WTC11 (cell line): ENCODE data around the gene MTURN. TPM values are rescaled to one million over a fixed set of nuclear protein-coding genes. Genes with fewer than 3 reads are reported as not detected.

Source experiments
- ATAC-seq: fragments of 200-7000 bp; cut with Tn5 transposase; 2 replicates; pipeline ENCODE4 v1.10.0; 2021; ENCODE audit warnings: mild to moderate bottlenecking, moderate library complexity
- CTCF ChIA-PET: fragments of 300-600 bp; sonication (Branson Sonifier 250); formaldehyde crosslinking; loops from one replicate; lab custom pipeline; 2021; ENCODE audit warnings: antibody characterized with exemption; lab: Charles Lee
- POLR2A ChIA-PET: fragments of 350-600 bp; sonication (Branson Sonifier 250); formaldehyde crosslinking; loops from one replicate; lab custom pipeline; 2021; ENCODE audit warnings: antibody characterized with exemption; lab: Charles Lee
- DNase-seq: peaks from one replicate; pipeline ENCODE4 v3.0.0; 2021; ENCODE audit warnings: low spot score
- H3K27ac Mint-ChIP-seq: 2 replicates; pipeline ENCODE4 v1.8.0; 2021; ENCODE audit warnings: mixed read lengths
- H3K27me3 Mint-ChIP-seq: 2 replicates; pipeline ENCODE4 v1.8.0; 2021; ENCODE audit warnings: low read depth, mild to moderate bottlenecking, moderate library complexity, mixed read lengths
- H3K36me3 Mint-ChIP-seq: 2 replicates; pipeline ENCODE4 v1.8.0; 2021; ENCODE audit warnings: mixed read lengths
- H3K4me1 Mint-ChIP-seq: 2 replicates; pipeline ENCODE4 v1.8.0; 2022; ENCODE audit warnings: mixed read lengths
- H3K4me3 Mint-ChIP-seq: 2 replicates; pipeline ENCODE4 v1.8.0; 2021; ENCODE audit warnings: mild to moderate bottlenecking, moderate library complexity, mixed read lengths
- H3K9me3 Mint-ChIP-seq: 2 replicates; pipeline ENCODE4 v1.8.0; 2021; ENCODE audit warnings: mixed read lengths
- ATF3 ChIP-seq: sonication (generic); formaldehyde crosslinking; conservative IDR thresholded peaks from 2 replicates; pipeline ENCODE4 v1.8.1; 2022; ENCODE audit warnings: mild to moderate bottlenecking, missing genetic modification reagents
- FOXJ3 ChIP-seq: sonication (generic); formaldehyde crosslinking; IDR thresholded peaks from 2 replicates; pipeline ENCODE4 v1.9.0; 2021; ENCODE audit warnings: missing genetic modification reagents, mild to moderate bottlenecking, borderline replicate concordance
- GABPB1 ChIP-seq: sonication (generic); formaldehyde crosslinking; IDR thresholded peaks from 2 replicates; pipeline ENCODE4 v1.8.1; 2023; ENCODE audit warnings: mild to moderate bottlenecking, missing genetic modification reagents
- HMGA2 ChIP-seq: fragments of 250-450 bp; sonication (Bioruptor Pico); IDR thresholded peaks from 2 replicates; pipeline ENCODE4 v1.4.0; 2021; ENCODE audit warnings: mild to moderate bottlenecking, moderate library complexity
- HMGXB4 ChIP-seq: sonication (generic); formaldehyde crosslinking; IDR thresholded peaks from 2 replicates; pipeline ENCODE4 v1.8.1; 2023; ENCODE audit warnings: mild to moderate bottlenecking, moderate library complexity, missing genetic modification reagents
- IRF1 ChIP-seq: sonication (generic); formaldehyde crosslinking; IDR thresholded peaks from 2 replicates; pipeline ENCODE4 v1.8.0; 2023; ENCODE audit warnings: missing genetic modification reagents
- IRF2 ChIP-seq: sonication (generic); formaldehyde crosslinking; IDR thresholded peaks from 2 replicates; pipeline ENCODE4 v1.8.0; 2022; ENCODE audit warnings: low read depth, missing genetic modification reagents, borderline replicate concordance
- JAZF1 ChIP-seq: fragments of 250-450 bp; sonication (Bioruptor Pico); IDR thresholded peaks from 2 replicates; pipeline ENCODE4 v1.9.0; 2021; ENCODE audit warnings: moderate library complexity, mild to moderate bottlenecking, inconsistent platforms
- MAX ChIP-seq: sonication (generic); formaldehyde crosslinking; IDR thresholded peaks from 2 replicates; pipeline ENCODE4 v1.8.0; 2022; ENCODE audit warnings: mild to moderate bottlenecking, missing genetic modification reagents
- MXD4 ChIP-seq: fragments of 250-450 bp; sonication (Bioruptor Pico); IDR thresholded peaks from 2 replicates; pipeline ENCODE4 v1.8.0; 2021; ENCODE audit warnings: mild to moderate bottlenecking, moderate library complexity, borderline replicate concordance
- NFYB ChIP-seq: sonication (generic); formaldehyde crosslinking; conservative IDR thresholded peaks from 2 replicates; pipeline ENCODE4 v1.8.0; 2022; ENCODE audit warnings: low read depth, missing genetic modification reagents
- PREB ChIP-seq: sonication (generic); formaldehyde crosslinking; IDR thresholded peaks from 2 replicates; pipeline ENCODE4 v1.8.1; 2022; ENCODE audit warnings: mild to moderate bottlenecking, missing genetic modification reagents, moderate library complexity, borderline replicate concordance
- RELA ChIP-seq: sonication (generic); formaldehyde crosslinking; IDR thresholded peaks from 2 replicates; pipeline ENCODE4 v1.8.1; 2022; ENCODE audit warnings: missing genetic modification reagents, mild to moderate bottlenecking, borderline replicate concordance
- TEAD1 ChIP-seq: sonication (generic); formaldehyde crosslinking; IDR thresholded peaks from 2 replicates; pipeline ENCODE4 v1.8.0; 2022; ENCODE audit warnings: mild to moderate bottlenecking, missing genetic modification reagents
- USF1 ChIP-seq: sonication (generic); formaldehyde crosslinking; IDR thresholded peaks from 2 replicates; pipeline ENCODE4 v1.8.0; 2022; ENCODE audit warnings: mild to moderate bottlenecking, missing genetic modification reagents
- ZBTB21 ChIP-seq: sonication (generic); formaldehyde crosslinking; IDR thresholded peaks from 2 replicates; pipeline ENCODE4 v1.8.1; 2023; ENCODE audit warnings: mild to moderate bottlenecking, missing genetic modification reagents, borderline replicate concordance
- ZNF121 ChIP-seq: sonication (generic); formaldehyde crosslinking; IDR thresholded peaks from 2 replicates; pipeline ENCODE4 v1.8.0; 2023; ENCODE audit warnings: missing genetic modification reagents
- ZNF138 ChIP-seq: sonication (generic); formaldehyde crosslinking; conservative IDR thresholded peaks from 2 replicates; pipeline ENCODE4 v1.8.1; 2022; ENCODE audit warnings: mild to moderate bottlenecking, moderate library complexity, missing genetic modification reagents
- ZNF219 ChIP-seq: sonication (generic); formaldehyde crosslinking; IDR thresholded peaks from 2 replicates; pipeline ENCODE4 v1.8.0; 2023; ENCODE audit warnings: missing genetic modification reagents, mild to moderate bottlenecking, borderline replicate concordance
- ZNF263 ChIP-seq: sonication (generic); formaldehyde crosslinking; IDR thresholded peaks from 2 replicates; pipeline ENCODE4 v1.8.1; 2022; ENCODE audit warnings: low read depth, mild to moderate bottlenecking, moderate library complexity, missing genetic modification reagents
- ZNF317 ChIP-seq: sonication (generic); formaldehyde crosslinking; IDR thresholded peaks from 2 replicates; pipeline ENCODE4 v1.8.1; 2023; ENCODE audit warnings: low read depth, mild to moderate bottlenecking, moderate library complexity, missing genetic modification reagents, borderline replicate concordance
- ZNF416 ChIP-seq: fragments of 250-450 bp; sonication (Bioruptor Pico); IDR thresholded peaks from 2 replicates; pipeline ENCODE4 v1.9.0; 2021; ENCODE audit warnings: mild to moderate bottlenecking, inconsistent platforms
- ZNF425 ChIP-seq: fragments of 250-450 bp; sonication (Bioruptor Pico); conservative IDR thresholded peaks from 2 replicates; pipeline ENCODE4 v1.9.0; 2021; ENCODE audit warnings: mild to moderate bottlenecking
- ZSCAN18 ChIP-seq: fragments of 250-450 bp; sonication (Bioruptor Pico); IDR thresholded peaks from 2 replicates; pipeline ENCODE4 v2.1.2; 2022; ENCODE audit warnings: mild to moderate bottlenecking, moderate library complexity
- total RNA-seq: library from RNA; stranded (reverse); gene quantifications from 3 replicates; pipeline ENCODE4 v1.2.3, GENCODE V29; 2021

Gene MTURN
- total RNA-seq, 1 experiment from 2014 or later: 5.0 TPM

- TF ChIP-seq PREB (CRISPR knock-in tag) (no peak), GABPB1 (CRISPR knock-in tag) (no peak), ZNF317 (CRISPR knock-in tag) (no peak)
Measured at GRCh38 chr7:30143748-30144251, 9.0 kb downstream of the MTURN start (continued).

GRCh38 chr7:30144657-30145306 lies 10.0 kb downstream of the MTURN start:
- Mint-ChIP-seq H3K27me3 (no peaks in the 10 kb centered on the region), H3K9me3 (no peaks in the 10 kb centered on the region), H3K4me3 (no peak overlapping the region), H3K27ac (no peak overlapping the region), H3K36me3 (no peaks in the 10 kb centered on the region), H3K4me1 (0 out of 2 replicates have a peak, but pooled peaks cover 3% of the 10 kb centered on the region)
- POLR2A ChIA-PET: no interaction called here
- TF ChIP-seq ZSCAN18 (CRISPR knock-in tag): no peak
- no peak for TF ChIP-seq HMGA2
- no peak for TF ChIP-seq ZNF121 (CRISPR knock-in tag)
- no peak for TF ChIP-seq IRF2
- no peak for TF ChIP-seq FOXJ3 (CRISPR knock-in tag)
- TF ChIP-seq ATF3: no peak
- TF ChIP-seq ZNF263: no peak
- TF ChIP-seq ZNF416 (CRISPR knock-in tag): no peak
- TF ChIP-seq JAZF1 (CRISPR knock-in tag): no peak
- TF ChIP-seq TEAD1 (CRISPR knock-in tag): no peak
- no peak for TF ChIP-seq ZNF425
- DNase-seq: no peak
- CTCF ChIA-PET: no interaction called here
- no peak for ATAC-seq

GRCh38 chr7:30145426-30145970 lies 10.7 kb downstream of the MTURN start:
- no peak for DNase-seq
- POLR2A ChIA-PET: no interaction called here
- Mint-ChIP-seq H3K4me1 (0 out of 2 replicates have a peak, but pooled peaks cover 3% of the 10 kb centered on the region), H3K4me3 (no peak overlapping the region), H3K9me3 (no peaks in the 10 kb centered on the region), H3K27ac (no peak overlapping the region), H3K27me3 (no peaks in the 10 kb centered on the region), H3K36me3 (no peaks in the 10 kb centered on the region; the same call in 1 of the 2 replicates)
- no peak for ATAC-seq
- CTCF ChIA-PET: interaction anchor here (1.2 kb wide), 1 partner anchor 19 kb away, joined by 3 read pairs; no protein-coding TSS in a partner anchor
- TF ChIP-seq USF1: no peak
- no peak for TF ChIP-seq ZNF416 (CRISPR knock-in tag)
- no peak for TF ChIP-seq MXD4 (CRISPR knock-in tag)
- TF ChIP-seq ATF3: no peak
- no peak for TF ChIP-seq MAX
- TF ChIP-seq ZNF219 (CRISPR knock-in tag): no peak
- TF ChIP-seq IRF1: no peak
- TF ChIP-seq NFYB: no peak
- TF ChIP-seq HMGXB4 (CRISPR knock-in tag): no peak
- TF ChIP-seq RELA (CRISPR knock-in tag): no peak
- no peak for TF ChIP-seq ZNF138
- no peak for TF ChIP-seq ZBTB21 (CRISPR knock-in tag)
